ENCODE measurements around the gene IL1R1.

DNA sequence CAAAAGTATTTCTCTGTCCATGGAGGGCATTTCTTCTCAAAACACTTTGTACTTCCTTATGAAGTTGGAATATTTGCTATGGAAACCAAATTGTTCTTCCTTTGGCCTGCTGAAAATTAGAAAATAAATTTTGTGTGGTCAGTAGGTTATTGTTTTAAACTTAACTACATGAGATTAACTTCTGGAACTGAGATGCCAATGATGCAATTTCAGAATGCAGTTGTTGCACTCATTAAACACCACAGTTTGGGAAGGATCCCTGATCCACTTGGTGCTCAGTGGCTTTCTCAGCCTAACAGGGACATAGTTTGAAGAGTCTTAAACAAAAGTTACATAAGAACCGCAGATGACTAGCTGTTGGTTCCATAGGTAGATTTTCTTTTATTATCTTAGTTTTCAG is 23.3 kb upstream of the IL1R1 start:
- TF ChIP-seq, protein P1, sequence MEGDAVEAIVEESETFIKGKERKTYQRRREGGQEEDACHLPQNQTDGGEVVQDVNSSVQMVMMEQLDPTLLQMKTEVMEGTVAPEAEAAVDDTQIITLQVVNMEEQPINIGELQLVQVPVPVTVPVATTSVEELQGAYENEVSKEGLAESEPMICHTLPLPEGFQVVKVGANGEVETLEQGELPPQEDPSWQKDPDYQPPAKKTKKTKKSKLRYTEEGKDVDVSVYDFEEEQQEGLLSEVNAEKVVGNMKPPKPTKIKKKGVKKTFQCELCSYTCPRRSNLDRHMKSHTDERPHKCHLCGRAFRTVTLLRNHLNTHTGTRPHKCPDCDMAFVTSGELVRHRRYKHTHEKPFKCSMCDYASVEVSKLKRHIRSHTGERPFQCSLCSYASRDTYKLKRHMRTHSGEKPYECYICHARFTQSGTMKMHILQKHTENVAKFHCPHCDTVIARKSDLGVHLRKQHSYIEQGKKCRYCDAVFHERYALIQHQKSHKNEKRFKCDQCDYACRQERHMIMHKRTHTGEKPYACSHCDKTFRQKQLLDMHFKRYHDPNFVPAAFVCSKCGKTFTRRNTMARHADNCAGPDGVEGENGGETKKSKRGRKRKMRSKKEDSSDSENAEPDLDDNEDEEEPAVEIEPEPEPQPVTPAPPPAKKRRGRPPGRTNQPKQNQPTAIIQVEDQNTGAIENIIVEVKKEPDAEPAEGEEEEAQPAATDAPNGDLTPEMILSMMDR (conservative IDR thresholded peaks at IDR 0.05 in 1 of 2, IDR thresholded peaks at IDR 0.05 in 1 of 2; ENCODE audit: extremely low read depth in 1 of 2, insufficient read depth in 1 of 2, low read depth in 1 of 2, low read length in 2 of 2): no peak
- no peak for TF ChIP-seq EZH2 (IDR thresholded peaks at IDR 0.05; ENCODE audit: borderline replicate concordance, low read length)
